Measurements from ENCODE around the gene SVOPL. TPM values are rescaled to one million over a fixed set of nuclear protein-coding genes. Genes with fewer than 3 reads are reported as not detected.

SVOPL gene
- total RNA-seq, 2 experiments from 2014 or later: not detected

DNA sequence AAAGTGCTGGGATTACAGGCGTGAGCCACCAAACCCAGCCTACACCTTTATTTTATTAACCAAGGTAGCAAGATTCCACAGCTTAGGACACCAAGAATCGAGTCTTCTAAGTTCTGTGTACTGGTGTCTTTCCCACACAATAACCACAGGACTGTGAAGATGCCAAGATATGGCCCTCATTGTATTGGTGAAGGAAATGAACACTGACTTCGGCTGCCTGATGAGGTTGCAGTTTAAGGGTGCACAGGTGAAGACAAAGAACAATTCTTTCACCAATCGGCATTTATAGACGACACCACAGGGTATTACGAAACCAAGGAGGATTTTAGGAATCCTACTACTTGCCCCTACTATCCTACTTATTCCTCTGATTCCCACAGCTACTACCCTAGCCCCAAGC lies 47.5 kb upstream of the SVOPL start:
- H3K36me3 Mint-ChIP-seq (ENCODE audit: low read depth): no peaks in the 10 kb centered on the region
- no peak for DNase-seq
- Histone ChIP-seq H3K27ac (ENCODE audit: low read depth in 1 of 2, low read length in 2 of 2) (no peak overlapping the region), H3K4me1 (ENCODE audit: insufficient read depth, low read length) (peaks cover 39% of the 10 kb centered on the region), H3K9me3 (ENCODE audit: control insufficient read depth in 1 of 2, insufficient read depth in 1 of 2, low read length in 2 of 2) (peaks cover 0 to 15% of the 10 kb centered on the region in 2 experiments), H3K4me3 (ENCODE audit: low read length) (no peak overlapping the region), H3K36me3 (ENCODE audit: insufficient read depth, low read length) (no peaks in the 10 kb centered on the region), H3K27me3 (ENCODE audit: control insufficient read depth in 1 of 2, insufficient read depth in 2 of 2, low read length in 2 of 2) (no peaks in the 10 kb centered on the region)
- TF ChIP-seq, protein P1, sequence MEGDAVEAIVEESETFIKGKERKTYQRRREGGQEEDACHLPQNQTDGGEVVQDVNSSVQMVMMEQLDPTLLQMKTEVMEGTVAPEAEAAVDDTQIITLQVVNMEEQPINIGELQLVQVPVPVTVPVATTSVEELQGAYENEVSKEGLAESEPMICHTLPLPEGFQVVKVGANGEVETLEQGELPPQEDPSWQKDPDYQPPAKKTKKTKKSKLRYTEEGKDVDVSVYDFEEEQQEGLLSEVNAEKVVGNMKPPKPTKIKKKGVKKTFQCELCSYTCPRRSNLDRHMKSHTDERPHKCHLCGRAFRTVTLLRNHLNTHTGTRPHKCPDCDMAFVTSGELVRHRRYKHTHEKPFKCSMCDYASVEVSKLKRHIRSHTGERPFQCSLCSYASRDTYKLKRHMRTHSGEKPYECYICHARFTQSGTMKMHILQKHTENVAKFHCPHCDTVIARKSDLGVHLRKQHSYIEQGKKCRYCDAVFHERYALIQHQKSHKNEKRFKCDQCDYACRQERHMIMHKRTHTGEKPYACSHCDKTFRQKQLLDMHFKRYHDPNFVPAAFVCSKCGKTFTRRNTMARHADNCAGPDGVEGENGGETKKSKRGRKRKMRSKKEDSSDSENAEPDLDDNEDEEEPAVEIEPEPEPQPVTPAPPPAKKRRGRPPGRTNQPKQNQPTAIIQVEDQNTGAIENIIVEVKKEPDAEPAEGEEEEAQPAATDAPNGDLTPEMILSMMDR (IDR thresholded peaks at IDR 0.05): no peak
- ChIA-PET CTCF (interaction anchor here (0.6 to 1.0 kb wide), 3 partner anchors 10 to 584 kb away, joined by 3 to 5 read pairs (median 3); no protein-coding TSS in a partner anchor), POLR2A (no interaction called here)
- H3K4me3 Mint-ChIP-seq: no peak overlapping the region
- no peaks in the 10 kb centered on the region for H3K27me3 Mint-ChIP-seq
- ATAC-seq (ENCODE audit: poor library complexity): no peak
- H3K27ac Mint-ChIP-seq: peak overlapping the region; percentile 94
- intact Hi-C loops (cut with DNase I, micrococcal nuclease): no loop called here
- no peaks in the 10 kb centered on the region for H3K9me3 Mint-ChIP-seq
- H3K4me1 Mint-ChIP-seq (ENCODE audit: low read depth): peaks cover 64% of the 10 kb centered on the region

DNA sequence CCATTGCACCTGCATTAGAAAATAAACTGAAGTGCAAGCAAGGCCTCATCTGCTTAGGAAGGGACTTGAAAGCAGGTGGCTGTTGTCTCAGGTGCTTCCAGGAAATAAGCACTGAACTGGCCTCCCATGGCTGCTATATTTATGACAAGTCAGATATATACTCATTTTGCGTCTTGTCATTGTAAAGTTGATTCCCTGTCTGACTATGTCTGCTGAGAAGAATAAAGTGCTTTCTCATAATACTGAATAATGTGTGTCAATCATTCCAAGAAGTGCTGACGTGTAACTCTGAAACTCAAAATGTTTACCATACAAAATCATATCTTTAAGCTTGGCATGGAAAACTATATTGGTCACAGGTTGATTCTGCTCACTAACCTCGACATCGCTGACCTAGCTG lies 44.9 kb upstream of the SVOPL start:
- TF ChIP-seq, protein P1 (IDR thresholded peaks at IDR 0.05): no peak

GRCh38 chr7:138745189-138745588 lies 44.0 kb upstream of the SVOPL start:
- Mint-ChIP-seq H3K27me3 (no peaks in the 10 kb centered on the region), H3K9me3 (no peaks in the 10 kb centered on the region), H3K4me3 (no peak overlapping the region), H3K4me1 (ENCODE audit: low read depth) (peaks cover 30% of the 10 kb centered on the region), H3K36me3 (ENCODE audit: low read depth) (no peaks in the 10 kb centered on the region), H3K27ac (no peak overlapping the region)
- H3K27me3 ChIP-seq (ENCODE audit: control insufficient read depth in 1 of 2, insufficient read depth in 2 of 2, low read length in 2 of 2): no peaks in the 10 kb centered on the region
- H3K36me3 ChIP-seq (ENCODE audit: insufficient read depth, low read length): no peaks in the 10 kb centered on the region
- no peak overlapping the region for H3K27ac ChIP-seq (ENCODE audit: low read depth in 1 of 2, low read length in 2 of 2)
- peaks cover 4% of the 10 kb centered on the region for H3K4me1 ChIP-seq (ENCODE audit: insufficient read depth, low read length)
- peak in 1 of 14 experiments; percentile 24 for DNase-seq
- TF ChIP-seq, protein P1 (IDR thresholded peaks at IDR 0.05): no peak
- H3K9me3 ChIP-seq (ENCODE audit: control insufficient read depth in 1 of 2, insufficient read depth in 1 of 2, low read length in 2 of 2): peaks cover 0 to under 1% of the 10 kb centered on the region in 2 experiments
- ChIA-PET POLR2A (no interaction called here), CTCF (no interaction called here)
- intact Hi-C loops (cut with DNase I, micrococcal nuclease): no loop called here
- no peak overlapping the region for H3K4me3 ChIP-seq (ENCODE audit: low read length)
- no peak for ATAC-seq (ENCODE audit: poor library complexity)

More for the DNA sequence above, 44.9 kb upstream of the SVOPL start:
- intact Hi-C loops (cut with DNase I, micrococcal nuclease): no loop called here
- H3K9me3 Mint-ChIP-seq: no peaks in the 10 kb centered on the region
- CTCF ChIA-PET: no interaction called here
- no peaks in the 10 kb centered on the region for H3K27me3 Mint-ChIP-seq
- ATAC-seq (ENCODE audit: poor library complexity): peak; percentile 32
- Histone ChIP-seq H3K36me3 (ENCODE audit: insufficient read depth, low read length) (no peaks in the 10 kb centered on the region), H3K27ac (ENCODE audit: low read depth in 1 of 2, low read length in 2 of 2) (no peak overlapping the region), H3K27me3 (ENCODE audit: control insufficient read depth in 1 of 2, insufficient read depth in 2 of 2, low read length in 2 of 2) (no peaks in the 10 kb centered on the region), H3K9me3 (ENCODE audit: control insufficient read depth in 1 of 2, insufficient read depth in 1 of 2, low read length in 2 of 2) (peaks cover 0 to 9% of the 10 kb centered on the region in 2 experiments), H3K4me3 (ENCODE audit: low read length) (no peak overlapping the region), H3K4me1 (ENCODE audit: insufficient read depth, low read length) (peaks cover 13% of the 10 kb centered on the region)
- no peak for DNase-seq
- POLR2A ChIA-PET: no interaction called here
- H3K4me1 Mint-ChIP-seq (ENCODE audit: low read depth): peaks cover 38% of the 10 kb centered on the region
- H3K27ac Mint-ChIP-seq: no peak overlapping the region
- no peaks in the 10 kb centered on the region for H3K36me3 Mint-ChIP-seq (ENCODE audit: low read depth)
- no peak overlapping the region for H3K4me3 Mint-ChIP-seq

Data from CD4-positive, alpha-beta T cell (primary cell).